GM19238 (cell line): ENCODE data around the gene CCDC13.
A peak's percentile ranks its signal among the peaks of the same experiment; 100 is the strongest.
"Not testable (repeated sequence)": the region's sequence is repeated elsewhere in the genome, so short reads cannot be mapped to it uniquely, and the experiment has no call there.

Experiments used
- DNase-seq: peaks from one replicate; pipeline ENCODE4 v3.0.0; 2011; ENCODE audit warnings: low spot score; ENCODE audit not compliant: insufficient read length

The CCDC13 gene, protein sequence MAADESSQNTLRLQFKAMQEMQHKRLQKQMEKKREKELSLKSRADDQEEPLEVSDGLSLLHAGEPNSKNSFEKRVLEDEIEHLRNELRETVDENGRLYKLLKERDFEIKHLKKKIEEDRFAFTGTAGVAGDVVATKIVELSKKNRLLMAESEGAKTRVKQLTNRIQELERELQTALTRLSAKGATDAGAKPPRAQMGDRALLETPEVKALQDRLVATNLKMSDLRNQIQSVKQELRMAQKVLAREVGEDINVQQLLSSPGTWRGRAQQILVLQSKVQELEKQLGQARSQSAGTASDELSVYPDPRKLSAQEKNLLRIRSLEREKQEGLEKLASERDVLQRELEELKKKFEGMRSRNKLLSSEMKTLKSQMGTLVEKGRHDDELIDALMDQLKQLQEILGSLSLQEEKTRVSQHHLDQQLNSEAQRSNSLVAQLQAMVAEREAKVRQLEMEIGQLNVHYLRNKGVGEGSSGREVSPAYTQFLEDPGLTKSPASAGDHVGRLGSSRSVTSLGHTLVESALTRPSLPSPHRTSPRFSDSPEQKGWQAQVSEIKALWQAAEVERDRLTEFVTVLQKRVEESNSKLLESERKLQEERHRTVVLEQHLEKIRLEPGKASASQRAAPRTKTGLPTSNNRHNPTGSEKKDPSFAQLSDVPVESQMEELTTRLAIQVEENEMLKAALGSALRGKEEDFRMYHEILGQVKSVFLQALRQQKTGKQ

GRCh38 chr3:42772670-42773408, at the start of gene CCDC13:
CCDC13 (minus strand) TSS chr3:42773253; CDS start chr3:42758345, 14,908 bp downstream.
- peak; percentile 94 for DNase-seq

DNA sequence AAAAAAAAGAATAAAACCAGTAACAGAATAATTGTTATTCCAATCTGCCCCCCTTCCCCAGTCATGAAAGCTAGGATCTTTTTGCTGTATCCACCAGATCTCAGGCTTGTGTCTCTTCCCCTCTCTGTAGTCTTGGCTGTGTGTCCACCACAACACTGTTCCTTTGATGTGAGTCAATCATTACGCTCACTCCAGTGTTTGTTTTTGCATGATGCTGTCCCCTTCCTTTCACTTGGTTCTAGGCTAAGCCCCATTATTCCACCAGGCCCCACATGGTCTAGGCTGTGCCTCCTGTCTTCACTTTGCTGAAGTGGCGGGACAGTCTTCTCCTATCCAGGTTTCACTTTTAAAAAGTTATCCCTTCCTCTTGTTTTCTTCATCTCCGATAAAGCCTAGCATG, 49.8 kb upstream of the CCDC13 start:
- no peak for DNase-seq

- no peak for DNase-seq
Measured at GRCh38 chr3:42820746-42821051, 47.6 kb upstream of the CCDC13 start.

DNA sequence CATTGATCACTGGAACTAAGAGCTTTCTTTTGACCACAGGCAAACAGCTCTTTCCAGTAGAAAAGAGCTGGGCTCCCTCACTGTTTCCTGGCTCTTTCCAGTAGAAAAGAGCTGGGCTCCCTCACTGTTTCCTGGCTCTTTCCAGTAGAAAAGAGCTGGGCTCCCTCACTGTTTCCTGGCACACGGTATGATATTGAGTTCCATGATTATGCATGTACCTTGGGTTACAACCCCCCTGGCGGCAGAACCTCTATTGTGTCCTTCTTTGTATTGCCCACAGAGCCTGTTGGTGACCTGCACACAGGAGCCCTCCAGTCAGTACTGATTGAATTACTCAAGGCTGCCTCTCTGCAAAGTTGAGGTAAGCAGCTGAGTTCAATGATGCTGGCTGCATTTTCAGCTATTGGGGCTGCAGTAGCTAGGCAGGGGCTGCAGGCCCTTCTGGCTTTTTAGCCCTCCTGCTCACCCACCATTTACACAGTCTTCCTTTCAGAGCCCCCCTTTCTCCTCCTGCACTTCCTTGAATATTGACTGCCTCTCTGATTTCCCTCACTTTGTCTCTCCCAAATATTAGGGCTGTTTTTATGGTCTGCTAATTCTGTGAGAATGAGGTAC, 46.4 kb upstream of the CCDC13 start:
- no peak for DNase-seq

DNA sequence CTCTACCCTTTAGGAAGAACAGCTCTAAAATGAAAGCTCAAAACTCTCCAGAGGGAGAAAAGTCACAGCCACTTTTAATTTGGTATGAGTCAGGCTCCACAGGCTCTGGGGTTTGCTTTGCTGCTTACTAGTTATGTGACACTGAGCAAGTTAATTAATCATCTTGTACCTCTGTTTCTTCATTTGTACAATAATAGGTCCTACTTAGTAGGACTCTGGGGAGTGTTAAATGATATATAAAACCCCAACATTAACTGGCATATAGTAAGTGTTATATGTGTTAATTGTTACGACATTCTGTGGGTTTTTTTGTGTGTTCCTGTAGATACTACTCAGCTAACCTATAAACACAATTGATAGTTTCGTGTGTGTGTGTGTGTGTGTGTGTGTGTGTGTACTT, 42.8 kb upstream of the CCDC13 start:
- no peak for DNase-seq

DNA sequence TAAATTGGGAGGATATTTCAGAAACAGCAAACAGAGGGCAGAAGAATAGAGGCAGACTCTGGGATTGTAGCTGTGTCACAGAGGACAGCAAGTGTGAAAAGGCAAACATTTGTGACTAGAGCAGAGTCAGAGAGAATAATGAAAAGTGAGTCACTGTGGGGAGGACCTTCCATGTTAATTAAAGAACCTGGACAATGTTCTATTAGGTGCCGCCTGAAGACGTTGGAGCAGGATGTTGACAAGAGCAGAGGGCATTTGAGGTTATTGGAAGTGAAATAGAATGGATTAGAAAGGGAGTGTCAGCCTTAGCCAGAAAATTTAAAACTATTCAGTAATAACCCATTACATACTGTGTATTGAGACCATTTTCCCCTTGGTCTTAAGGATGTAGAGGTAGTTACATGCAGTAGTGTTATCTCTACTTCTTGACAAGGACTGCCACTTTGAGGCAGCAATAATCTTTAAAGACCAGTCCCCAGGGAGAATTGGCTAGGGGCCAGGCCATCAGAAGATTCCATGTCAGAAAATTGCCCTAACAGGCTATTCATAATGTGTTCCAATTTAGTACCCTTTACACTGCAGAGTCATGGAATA, 42.0 kb upstream of the CCDC13 start:
- DNase-seq, result no peak

DNA sequence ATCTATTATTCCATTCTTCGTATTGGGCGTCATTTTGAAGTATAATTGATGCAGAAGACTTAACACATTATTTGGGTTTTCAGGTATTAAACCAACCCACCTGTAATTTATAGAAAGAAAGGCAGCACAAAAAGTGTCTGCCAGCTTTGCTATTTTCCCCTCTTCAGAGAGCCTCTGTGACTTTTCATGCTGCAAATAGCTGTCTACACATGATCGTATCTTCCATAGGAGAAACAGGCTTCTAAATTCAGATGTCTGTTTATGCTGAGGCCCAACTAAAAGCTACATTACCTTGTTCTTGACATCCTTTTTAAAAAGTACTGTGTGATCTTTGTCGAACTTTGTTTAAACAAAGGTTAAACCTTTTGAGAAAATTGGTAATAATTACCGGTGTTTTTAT, 41.2 kb upstream of the CCDC13 start:
- no peak for DNase-seq

GRCh38 chr3:42811118-42811883, 38.2 kb upstream of the CCDC13 start:
- not testable (repeated sequence) for DNase-seq

- not testable (repeated sequence) for DNase-seq
Measured at GRCh38 chr3:42810706-42811105, 37.7 kb upstream of the CCDC13 start.

DNA sequence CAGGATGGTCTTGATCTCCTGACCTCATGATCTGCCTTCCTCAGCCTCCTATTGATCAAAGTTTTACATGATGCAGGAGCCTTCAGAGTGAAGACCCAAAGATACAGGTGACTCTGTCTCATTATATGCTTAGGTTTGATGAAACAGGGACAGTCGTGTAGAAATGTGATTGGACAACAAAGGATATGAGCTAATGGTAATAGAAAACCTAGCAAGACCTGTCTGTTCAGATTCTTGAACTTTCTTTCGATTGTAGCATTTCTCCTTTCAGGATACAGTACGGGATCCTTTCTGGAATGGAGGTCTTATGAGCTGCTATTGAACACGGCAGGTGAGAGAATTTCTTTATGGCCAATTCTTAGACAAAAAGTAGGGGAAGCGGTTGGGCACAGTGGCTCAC, 36.1 kb upstream of the CCDC13 start, which contains the start of gene ACKR2:
Gene ACKR2, plus strand, starts transcription at position 244 of the 400 bp plus-strand sequence. CDS start 55,058 bp downstream, outside the sequence.
- no peak for DNase-seq

DNA sequence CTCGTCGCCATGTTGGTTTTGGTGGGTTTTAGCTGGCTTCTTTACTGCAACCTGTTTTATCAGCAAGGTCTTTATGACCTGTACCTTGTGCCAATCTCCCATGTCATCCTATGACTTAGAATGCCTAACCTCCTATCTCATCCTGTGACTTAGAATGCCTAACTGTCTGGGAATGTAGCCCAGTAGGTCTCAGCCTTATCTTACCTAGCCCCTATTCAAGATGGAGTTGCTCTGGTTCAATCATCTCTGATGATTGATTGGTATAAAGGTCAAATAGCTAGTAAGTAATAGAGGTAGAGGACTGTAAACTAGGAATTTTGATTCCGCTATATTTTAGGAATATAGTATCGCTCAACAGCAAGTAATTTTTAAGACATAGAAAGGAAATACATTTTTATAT, 34.9 kb upstream of the CCDC13 start:
- no peak for DNase-seq

DNA sequence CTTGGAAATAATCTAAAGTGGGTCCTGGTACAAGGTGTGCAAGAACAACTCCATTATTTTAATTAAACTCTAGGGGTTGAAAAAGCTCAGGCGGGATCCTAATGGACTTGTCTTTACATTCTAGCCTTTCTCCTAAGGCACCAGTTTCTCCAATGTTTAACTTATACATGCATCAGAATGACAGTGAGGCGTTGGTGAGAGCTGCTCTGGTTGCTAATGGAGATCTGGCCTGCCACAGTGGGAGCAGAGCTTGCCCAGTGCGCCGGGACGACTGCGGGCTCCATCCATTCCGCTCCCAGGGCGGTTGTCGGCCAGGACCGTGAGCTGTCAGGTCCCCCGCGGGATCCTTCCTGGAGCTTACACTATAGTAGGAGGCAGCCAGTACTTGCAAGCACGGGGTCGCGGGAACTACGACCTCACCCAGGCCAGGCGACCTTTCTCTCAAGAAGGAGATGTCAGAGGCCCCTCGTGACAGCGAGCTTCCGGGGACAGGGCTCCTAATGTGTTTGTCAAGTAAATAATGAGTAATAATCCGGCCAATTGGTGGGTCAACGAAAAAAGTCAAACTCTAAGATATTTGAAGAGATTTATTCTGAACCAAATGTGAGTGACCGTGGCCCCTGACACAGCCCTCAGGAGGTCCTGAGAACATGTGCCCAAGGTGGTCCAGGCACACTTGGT, 32.2 kb upstream of the CCDC13 start:
- DNase-seq, result no peak

GRCh38 chr3:42804831-42805132, 31.7 kb upstream of the CCDC13 start:
- no peak for DNase-seq

DNA sequence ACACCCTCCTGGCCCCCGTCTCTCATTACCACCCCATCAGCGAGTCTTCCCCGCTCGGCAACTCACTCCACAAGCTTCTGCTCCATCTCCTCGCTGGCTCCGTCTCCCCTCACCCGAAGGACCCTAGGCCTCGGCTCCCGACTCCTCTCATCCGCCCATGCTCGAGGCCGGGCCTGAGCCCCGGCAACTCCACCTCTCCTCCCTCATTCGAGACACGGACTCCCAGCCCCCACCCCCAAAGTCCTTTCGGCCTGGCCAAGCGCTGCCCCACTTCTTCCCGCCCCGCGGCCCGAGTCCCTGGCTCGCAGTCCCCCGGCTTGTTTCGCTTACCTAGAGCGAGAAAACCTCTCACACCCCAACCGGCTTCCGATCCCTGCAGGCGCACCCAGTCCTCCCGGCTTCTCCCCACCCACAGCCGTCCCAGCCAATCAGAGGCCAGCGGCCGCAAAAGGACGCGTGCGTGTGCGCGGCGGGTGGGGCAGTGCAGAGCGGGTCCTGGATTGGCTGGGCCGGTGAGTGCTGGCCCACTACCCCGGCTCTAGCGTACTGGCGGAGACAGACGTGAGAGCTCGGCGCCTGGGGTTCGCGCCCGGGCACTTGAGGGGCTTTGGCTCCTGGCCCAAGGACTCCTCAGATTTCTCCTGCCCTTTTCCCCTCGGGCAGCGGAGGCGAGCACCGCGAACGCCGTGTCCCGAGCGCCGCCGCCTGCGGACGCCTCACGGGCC, 31.2 kb upstream of the CCDC13 start, which contains the start of gene HIGD1A:
Gene HIGD1A, minus strand, starts transcription at position 385 of the 725 bp plus-strand sequence. CDS start 10,237 bp downstream, outside the sequence.
- peak; percentile 94 for DNase-seq

DNA sequence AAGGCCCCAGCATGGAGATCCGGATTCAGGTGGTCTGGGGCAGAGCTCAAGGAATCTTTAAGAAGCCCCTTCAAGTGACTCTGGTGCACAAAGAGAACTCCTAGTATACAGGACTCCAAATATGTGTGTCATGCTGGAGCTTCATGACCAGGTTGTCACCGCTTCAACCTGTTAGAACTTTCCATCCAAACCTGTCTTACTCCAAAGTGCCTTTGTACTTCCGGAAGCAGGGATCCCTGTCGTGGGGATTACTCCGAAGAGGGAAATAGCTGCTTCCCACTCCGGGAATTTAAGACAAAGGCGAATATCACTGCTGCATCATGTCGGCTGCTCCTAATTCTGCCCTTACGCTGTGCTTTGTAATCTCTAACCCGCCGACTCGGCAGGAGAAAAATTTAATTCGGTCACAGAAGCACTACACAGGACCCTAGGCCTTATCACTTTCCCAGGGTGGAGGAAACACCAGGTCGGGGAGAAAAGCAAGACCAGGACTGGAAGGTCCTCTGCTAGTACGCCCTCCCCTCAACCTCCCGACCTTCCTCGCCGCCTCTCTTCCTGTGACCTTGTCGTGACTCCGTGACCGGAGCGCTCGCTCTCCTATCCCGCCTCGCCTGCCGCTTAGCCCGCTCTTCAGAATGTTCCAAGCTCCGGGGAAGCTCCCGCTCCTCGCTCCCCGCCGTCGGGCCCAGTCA, 30.5 kb upstream of the CCDC13 start:
- DNase-seq, result peak; percentile 20

DNA sequence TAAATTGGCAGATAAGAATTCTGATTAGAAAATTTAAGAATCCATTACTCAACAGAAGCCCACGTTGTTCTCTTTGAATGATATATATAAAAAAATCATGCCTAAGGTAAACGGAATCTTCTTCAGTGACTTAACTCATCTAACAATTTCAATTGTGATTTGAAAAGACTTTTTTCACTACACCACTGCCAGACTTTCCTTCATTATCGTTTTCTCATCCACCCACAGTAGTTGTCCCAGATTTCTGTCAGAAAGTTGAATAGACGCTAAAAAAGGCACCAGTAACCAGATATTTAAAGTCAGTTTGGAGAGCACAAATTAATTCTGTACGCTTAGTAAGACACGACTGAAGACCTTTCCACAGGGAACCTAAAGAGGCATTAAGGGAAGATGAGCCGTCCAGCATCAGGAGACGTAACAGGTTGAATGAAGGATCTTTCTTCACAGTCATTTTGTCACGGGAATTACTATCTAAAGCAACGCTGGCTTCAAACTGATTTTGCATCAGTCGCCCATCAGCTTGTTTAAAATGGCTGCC, 29.9 kb upstream of the CCDC13 start:
- DNase-seq, result no peak

DNA sequence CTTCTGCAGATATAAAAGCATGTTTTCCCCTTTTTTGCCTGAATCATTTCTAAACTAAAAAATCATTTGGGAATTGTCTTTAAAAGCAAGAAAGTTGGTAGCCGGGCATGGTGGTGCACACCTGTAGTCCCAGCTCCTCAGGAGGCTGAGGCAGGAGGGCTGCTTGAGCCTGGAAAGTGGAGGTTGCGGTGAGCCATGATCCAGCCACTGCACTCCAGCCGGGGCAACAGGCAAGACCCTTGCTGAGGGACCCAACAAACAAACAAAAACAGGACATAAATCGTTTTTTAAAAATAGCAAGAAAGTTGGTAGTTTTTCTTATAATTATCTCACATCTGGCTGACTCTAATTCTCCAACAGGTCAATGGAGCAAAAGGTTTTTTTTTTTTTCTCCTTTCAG, 28.7 kb upstream of the CCDC13 start:
- no peak for DNase-seq

DNA sequence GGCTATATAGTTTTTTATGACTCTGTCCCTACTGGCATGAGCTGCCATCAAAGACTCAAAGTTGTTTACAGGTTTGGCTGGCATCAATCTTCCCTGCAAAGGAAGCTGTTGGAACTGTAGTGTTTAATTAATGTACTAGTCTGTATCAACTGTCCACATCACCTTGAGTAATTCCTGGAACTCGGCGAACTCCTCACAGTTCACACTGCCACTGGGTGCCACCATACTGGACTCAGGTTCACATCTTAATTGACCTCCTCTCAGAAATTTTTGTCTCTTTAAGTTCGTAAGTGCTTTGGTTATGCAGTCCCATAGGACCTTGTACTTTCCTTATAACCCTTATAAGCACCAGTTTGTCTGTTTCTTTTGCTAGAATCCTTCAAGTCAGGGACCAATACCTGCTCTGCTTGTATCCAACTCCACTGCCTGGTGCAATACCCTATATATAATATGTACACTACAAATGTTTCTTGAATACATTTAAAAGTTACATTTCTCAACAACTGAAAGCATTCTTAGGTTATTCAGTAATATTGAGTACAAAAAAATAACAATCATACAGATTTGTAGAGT, 28.1 kb upstream of the CCDC13 start:
- DNase-seq, result no peak
